MCF 10A (cell line): ENCODE data around the gene GFOD1. TPM values are rescaled to one million over a fixed set of nuclear protein-coding genes. Genes with fewer than 3 reads are reported as not detected.

ENCODE experiments used
- BruUV-seq: library from RNA; stranded (reverse); fragments of 400-500 nt; replicated peaks from 2 replicates; lab custom pipeline; 2021; lab: Mats Ljungman, UMichigan
- CTCF ChIA-PET: fragments of 300-600 bp; sonication (Branson Sonifier 250); formaldehyde crosslinking; extraction: SDS; loops from one replicate; lab custom pipeline; 2021; ENCODE audit warnings: antibody characterized with exemption, inconsistent platforms; lab: Yijun Ruan, JAX
- POLR2A ChIA-PET: fragments of 300-600, 350-650 bp; sonication (Branson Sonifier 250); formaldehyde crosslinking; extraction: SDS; loops from one replicate; lab custom pipeline; 2020; ENCODE audit warnings: antibody characterized with exemption, inconsistent platforms; lab: Yijun Ruan, JAX
- DNase-seq: peaks from one replicate; pipeline ENCODE4 v3.0.0-alpha.2; 2018; ENCODE audit not compliant: unreplicated experiment
- H3K27ac Mint-ChIP-seq: one replicate; pipeline ENCODE4 v1.8.0; 2022; ENCODE audit warnings: mild to moderate bottlenecking, low read depth, mixed read lengths; ENCODE audit not compliant: unreplicated experiment
- H3K27me3 Mint-ChIP-seq: one replicate; pipeline ENCODE4 v1.8.0; 2022; ENCODE audit warnings: mixed read lengths; ENCODE audit not compliant: insufficient read depth, unreplicated experiment
- H3K36me3 Mint-ChIP-seq: one replicate; pipeline ENCODE4 v1.8.0; 2022; ENCODE audit warnings: mild to moderate bottlenecking, moderate library complexity, mixed read lengths; ENCODE audit not compliant: insufficient read depth, unreplicated experiment
- H3K4me1 Mint-ChIP-seq: one replicate; pipeline ENCODE4 v1.8.0; 2022; ENCODE audit warnings: mixed read lengths; ENCODE audit not compliant: insufficient read depth, unreplicated experiment
- H3K4me3 Mint-ChIP-seq: one replicate; pipeline ENCODE4 v1.8.0; 2022; ENCODE audit warnings: mild to moderate bottlenecking, moderate library complexity, mixed read lengths; ENCODE audit not compliant: unreplicated experiment
- H3K9me3 Mint-ChIP-seq: one replicate; pipeline ENCODE4 v1.8.0; 2022; ENCODE audit warnings: mixed read lengths; ENCODE audit not compliant: unreplicated experiment
- intact Hi-C: fragments of 100-400 bp; cut with micrococcal nuclease; formaldehyde crosslinking; loops from 2 replicates; pipeline ENCODE4 v1.14.1; 2022
- total RNA-seq: library from RNA; stranded (reverse); gene quantifications from 2 replicates; pipeline ENCODE4 v1.2.3, GENCODE V29; 2022
- TF ChIP-seq, protein P1 (sequence below): fragments of 200-600 bp; IDR thresholded peaks from one replicate; pipeline ENCODE4 v1.8.0; 2022; ENCODE audit warnings: antibody characterized with exemption, mild to moderate bottlenecking; ENCODE audit not compliant: unreplicated experiment

GFOD1 gene
- total RNA-seq, 1 experiment from 2014 or later, result 9.5 TPM

DNA sequence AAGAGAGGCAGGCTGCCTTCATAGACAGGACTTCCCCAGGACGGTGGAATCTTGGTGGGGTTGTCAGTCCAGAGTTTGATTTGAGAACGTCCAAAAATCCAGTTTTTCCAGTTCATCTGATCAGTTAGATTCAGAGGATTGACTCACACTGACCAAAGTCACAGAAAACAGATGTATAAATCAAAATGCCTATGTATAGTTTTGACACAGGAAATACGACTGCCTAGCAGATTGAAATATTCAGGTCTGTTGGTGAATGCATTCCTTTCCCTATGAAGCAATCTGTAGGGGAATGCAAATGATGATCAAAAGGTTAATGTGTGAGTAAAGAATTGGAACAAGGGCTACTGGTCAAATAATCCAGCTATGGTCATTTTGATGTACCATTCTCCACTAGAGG, 29.7 kb upstream of the GFOD1 start:
- TF ChIP-seq, protein P1, sequence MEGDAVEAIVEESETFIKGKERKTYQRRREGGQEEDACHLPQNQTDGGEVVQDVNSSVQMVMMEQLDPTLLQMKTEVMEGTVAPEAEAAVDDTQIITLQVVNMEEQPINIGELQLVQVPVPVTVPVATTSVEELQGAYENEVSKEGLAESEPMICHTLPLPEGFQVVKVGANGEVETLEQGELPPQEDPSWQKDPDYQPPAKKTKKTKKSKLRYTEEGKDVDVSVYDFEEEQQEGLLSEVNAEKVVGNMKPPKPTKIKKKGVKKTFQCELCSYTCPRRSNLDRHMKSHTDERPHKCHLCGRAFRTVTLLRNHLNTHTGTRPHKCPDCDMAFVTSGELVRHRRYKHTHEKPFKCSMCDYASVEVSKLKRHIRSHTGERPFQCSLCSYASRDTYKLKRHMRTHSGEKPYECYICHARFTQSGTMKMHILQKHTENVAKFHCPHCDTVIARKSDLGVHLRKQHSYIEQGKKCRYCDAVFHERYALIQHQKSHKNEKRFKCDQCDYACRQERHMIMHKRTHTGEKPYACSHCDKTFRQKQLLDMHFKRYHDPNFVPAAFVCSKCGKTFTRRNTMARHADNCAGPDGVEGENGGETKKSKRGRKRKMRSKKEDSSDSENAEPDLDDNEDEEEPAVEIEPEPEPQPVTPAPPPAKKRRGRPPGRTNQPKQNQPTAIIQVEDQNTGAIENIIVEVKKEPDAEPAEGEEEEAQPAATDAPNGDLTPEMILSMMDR, result no peak
- no peaks in the 10 kb centered on the region for H3K36me3 Mint-ChIP-seq
- ChIA-PET POLR2A (no interaction called here), CTCF (no interaction called here)
- BruUV-seq, result no TSS peak
- intact Hi-C loops, result no loop called here
- no peaks in the 10 kb centered on the region for H3K27me3 Mint-ChIP-seq
- H3K27ac Mint-ChIP-seq, result no peak overlapping the region
- no peaks in the 10 kb centered on the region for H3K9me3 Mint-ChIP-seq
- DNase-seq, result peak; percentile 5
- H3K4me1 Mint-ChIP-seq, result no peaks in the 10 kb centered on the region
- no peak overlapping the region for H3K4me3 Mint-ChIP-seq

DNA sequence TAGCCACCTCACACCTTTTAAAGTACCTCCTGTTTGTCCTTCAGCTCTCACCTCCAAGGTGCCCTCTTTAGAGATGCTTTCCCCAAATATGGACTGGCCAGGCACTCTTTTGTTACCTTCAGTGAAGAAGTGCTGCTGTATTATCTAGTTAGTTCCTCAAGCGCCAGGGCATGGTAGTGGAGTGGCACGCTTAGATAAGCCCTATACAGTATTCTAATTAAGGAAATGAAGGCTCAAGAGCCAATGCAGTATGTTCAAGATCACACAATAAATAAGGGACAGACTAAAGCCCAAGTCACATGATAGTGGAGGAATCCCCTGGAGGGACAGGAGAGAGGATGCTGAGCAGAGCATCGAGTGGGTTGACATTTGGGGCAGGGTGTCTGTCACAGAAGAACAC, 28.5 kb upstream of the GFOD1 start:
- no peak for DNase-seq
- CTCF ChIA-PET, result no interaction called here
- Mint-ChIP-seq H3K4me1 (no peaks in the 10 kb centered on the region), H3K27me3 (no peaks in the 10 kb centered on the region), H3K27ac (no peak overlapping the region), H3K9me3 (no peaks in the 10 kb centered on the region), H3K4me3 (no peak overlapping the region), H3K36me3 (no peaks in the 10 kb centered on the region)
- BruUV-seq, result no TSS peak
- intact Hi-C loops, result no loop called here
- TF ChIP-seq, protein P1, result no peak
- POLR2A ChIA-PET, result interaction anchor here (0.6 kb wide), 1 partner anchor 548 kb away, joined by 3 read pairs; no protein-coding TSS in a partner anchor

DNA sequence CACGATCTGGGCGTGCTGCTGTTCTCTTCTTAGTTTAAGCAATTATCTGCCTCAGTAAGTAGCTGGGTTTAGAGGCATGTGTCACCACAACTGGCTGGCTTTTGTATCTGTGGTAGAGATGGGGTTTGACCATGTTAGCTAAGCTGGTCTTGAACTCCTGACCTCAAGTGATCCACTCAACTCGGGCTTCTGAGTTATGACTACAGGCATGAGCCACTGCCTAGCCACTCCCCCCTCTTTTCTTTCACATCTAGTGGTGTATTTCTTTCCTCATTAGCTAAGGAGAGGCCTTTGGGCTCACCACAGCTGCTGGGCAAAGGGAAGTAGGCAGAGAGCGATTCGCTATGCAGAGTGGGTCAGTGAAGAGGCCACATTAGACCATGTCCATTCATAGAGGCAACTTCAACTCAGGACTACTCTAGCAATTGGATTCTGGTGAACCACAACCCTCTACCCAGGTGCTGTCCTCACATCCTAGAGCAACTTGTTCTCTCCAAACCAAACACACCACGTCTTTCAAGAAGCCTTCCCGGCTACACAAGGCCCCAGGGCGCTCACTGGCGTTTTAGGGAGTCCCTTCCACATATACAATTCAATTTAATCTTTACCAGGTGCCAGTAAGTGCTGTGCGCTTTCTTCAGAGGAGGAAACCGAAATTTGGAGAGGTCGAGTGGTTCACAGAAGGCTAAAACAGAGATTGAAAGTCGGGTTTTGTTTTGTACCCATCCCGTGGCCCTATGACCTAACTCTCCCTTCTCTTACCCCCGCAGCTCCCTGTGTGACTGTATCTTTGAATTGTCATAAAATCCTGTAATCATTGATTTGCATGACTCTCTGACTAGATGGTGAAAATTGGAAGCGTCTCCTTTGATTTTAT, 26.5 kb upstream of the GFOD1 start:
- no TSS peak for BruUV-seq
- Mint-ChIP-seq H3K36me3 (no peaks in the 10 kb centered on the region), H3K9me3 (no peaks in the 10 kb centered on the region), H3K27me3 (no peaks in the 10 kb centered on the region), H3K4me1 (no peaks in the 10 kb centered on the region), H3K27ac (no peak overlapping the region), H3K4me3 (no peak overlapping the region)
- POLR2A ChIA-PET, result no interaction called here
- CTCF ChIA-PET, result interaction anchor here (0.5 kb wide), 1 partner anchor 443 kb away, joined by 3 read pairs; no protein-coding TSS in a partner anchor
- intact Hi-C loops, result no loop called here
- TF ChIP-seq, protein P1, result no peak
- no peak for DNase-seq

DNA sequence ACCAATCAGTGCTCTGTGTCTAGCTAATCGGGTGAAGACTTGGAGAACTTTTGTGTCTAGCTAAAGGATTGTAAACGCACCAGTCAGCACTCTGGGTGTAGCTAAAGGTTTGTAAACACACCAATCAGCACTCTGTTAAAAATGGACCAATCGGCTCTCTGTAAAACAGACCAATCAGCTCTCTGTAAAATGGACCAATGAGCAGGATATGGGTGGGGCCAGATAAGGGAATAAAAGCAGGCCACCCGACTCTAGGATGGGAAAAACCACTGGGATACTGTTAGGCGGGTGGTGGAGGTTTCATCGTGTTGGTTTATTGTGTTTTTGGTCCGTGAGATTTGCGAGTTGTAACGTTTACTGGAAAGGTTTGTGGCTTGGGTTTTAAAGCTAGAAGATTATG, 25.5 kb upstream of the GFOD1 start:
- Mint-ChIP-seq H3K9me3 (no peaks in the 10 kb centered on the region), H3K4me3 (no peak overlapping the region), H3K27me3 (no peaks in the 10 kb centered on the region), H3K27ac (no peak overlapping the region), H3K36me3 (no peaks in the 10 kb centered on the region), H3K4me1 (no peaks in the 10 kb centered on the region)
- intact Hi-C loops, result no loop called here
- ChIA-PET POLR2A (no interaction called here), CTCF (interaction anchor here (0.6 to 1.4 kb wide), 3 partner anchors 25 to 425 kb away, joined by 3 to 4 read pairs (median 4); no protein-coding TSS in a partner anchor)
- TF ChIP-seq, protein P1, result no peak
- no TSS peak for BruUV-seq
- DNase-seq, result no peak
